ENCODE measurements around the gene NMNAT3.

Gene NMNAT3

DNA sequence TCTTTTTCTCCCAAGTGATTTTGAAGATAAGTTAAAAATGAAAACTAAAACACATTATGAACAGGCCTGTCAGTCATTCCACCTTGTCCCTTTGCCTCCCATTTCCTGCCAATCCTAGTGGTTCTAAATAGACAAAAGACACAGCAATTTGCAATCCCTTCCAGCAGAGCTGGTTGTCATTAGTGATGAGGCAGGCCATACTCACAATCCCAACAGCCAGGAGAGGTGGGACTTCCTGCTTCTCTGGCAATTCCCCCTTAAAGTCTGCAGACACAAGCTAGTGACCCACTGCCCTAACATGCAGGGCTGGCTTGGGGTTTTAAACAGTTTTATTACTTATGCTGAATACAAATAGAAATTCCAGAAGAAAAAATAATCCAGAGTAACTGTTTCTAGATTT is 99.9 kb downstream of the NMNAT3 start:
- DNase-seq, result peak in 2 of 3 experiments; percentile 30 to 74

DNA sequence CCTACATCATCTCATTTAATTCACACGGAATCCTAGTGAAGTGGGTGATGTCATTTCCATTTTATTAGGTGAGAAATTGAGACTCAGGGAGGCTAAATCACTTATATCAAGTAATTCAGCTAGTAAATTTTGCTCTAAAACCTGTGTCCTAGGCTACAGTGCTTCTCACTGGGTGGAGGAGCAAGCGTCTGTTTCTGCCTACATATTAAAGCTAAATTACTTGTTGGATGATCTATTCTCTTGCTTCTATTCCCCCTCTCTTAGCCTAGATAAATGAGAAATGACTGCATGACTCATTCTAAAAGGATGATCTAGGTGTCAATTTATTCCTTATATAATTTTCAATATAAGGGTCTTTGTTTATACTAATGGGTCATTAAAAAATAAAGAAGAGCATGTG is 100.4 kb downstream of the NMNAT3 start:
- peak in 1 of 3 experiments; percentile 45 for DNase-seq

DNA sequence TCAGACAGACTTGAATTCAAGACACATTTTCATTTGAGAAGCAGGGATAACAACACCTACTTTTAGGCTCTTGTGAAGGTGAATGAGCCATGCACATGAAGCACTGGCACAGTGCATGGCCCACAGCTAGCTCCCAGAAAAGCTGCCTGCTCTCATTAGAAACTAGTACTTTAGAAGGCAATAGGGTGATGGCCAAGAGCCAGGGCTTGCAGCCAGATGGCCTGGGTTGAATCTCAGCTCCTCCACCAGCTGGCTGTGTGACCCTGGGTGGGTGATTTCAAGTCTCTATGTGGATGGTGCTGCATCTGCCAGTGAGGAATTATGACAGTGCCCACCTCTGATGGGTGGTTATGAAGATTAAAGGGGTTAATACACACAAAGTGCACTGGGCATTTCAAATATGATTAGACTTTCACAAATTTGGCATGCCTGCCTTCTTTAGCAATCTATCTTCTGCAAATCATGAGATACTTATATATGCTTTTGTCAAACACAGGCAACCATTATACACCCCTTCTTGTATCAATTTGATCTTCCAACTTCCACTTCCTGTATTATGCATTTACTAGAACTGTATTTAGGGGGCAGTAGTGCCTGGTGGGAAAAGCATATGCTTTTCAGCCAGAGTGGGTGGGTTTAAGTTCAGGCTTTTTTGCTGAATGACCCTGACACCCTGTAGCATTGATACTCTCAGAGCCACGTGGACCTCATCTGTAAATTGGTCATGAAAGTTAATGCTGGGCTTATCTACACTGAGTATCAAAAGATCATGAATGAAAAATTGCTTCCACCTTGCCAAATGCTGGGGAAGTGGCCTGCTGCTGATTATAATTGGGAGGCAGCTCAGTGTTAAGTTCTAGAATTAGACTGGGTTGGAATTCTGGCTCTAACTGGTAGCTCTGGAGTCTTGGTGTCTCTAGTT is 103.5 kb downstream of the NMNAT3 start:
- no peak for DNase-seq

DNA sequence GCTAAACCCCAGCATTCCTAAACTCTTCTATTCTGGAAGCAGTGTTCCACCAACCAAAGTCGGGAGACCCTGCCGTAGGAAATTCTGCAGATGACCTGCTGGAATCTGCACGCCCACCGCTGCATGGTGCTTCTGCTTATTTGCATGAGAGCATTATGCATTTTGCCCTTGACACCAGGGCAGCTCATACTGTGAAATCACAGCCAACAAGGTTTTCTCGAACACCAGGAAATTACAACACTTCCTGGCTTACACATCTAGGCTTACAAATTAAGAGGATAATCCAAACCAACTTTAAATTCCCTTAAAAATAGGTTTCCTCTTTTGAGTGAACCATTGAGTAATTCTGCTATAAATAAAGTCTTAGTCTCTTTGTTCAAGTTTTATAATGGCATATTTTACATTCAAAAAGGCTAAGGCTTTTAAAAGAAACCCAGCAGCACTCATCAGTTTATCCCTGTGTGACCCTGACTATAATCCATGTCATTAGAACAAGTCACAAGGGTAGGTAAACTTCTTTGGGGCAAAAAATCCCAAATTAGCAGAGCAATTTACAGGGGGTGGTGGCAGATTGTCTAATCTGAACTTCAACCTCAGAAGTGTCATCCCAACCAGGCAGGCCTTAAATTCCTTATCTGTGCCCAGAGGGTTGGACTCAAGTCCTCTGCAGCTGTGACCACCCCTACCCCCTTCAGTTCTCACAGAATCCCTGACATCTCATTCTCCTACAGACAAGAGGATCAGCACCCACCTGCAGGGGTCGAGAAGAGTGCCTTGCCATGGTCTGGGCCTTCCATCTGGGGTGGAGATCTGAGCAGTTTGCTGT is 104.7 kb downstream of the NMNAT3 start:
- DNase-seq, result no peak

DNA sequence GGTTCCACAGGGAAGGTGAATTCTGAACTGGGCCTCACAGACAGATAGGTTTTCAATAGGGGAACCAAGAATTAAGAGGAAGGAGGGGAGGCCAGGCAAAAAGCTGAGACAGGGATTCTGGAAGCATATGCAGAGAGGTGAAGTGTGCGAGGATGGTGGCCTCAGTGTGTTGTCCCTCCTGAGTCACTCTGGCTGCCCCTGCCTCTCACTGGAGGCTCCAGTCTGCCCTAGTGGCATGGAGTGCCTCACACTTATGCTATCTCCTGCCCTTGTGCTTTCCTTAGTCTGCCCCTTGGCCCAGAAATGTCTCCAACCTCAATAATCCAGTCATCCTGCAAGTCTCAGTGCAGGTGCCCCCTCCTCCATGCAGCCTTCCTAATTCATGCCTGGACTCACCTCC is 106.1 kb downstream of the NMNAT3 start:
- DNase-seq, result no peak

DNA sequence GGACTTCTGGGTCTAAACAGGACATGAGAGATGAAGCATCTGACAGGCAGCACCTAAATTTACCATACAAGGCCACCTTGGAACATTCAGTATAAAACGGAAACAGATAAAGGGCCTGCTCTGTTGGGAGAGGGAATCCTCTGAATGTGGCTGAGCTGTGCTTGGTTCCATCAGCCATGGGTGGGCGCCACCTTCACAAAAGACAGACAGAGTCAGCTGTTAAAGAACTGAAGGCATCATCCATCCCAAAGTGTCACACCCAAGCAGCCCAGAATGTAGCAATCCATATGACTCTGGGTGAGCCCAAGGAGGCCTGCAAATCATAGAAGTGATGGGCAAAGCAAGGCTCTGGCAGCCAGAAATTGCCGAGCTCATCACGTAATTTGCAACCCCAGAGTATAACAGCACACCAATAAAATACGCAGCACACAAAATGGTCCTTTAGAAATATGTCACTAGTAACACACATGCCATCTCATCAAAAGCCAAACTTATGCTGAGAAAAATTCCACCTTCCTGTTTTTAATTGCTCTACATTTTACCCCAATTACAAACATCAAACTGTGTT is 113.4 kb downstream of the NMNAT3 start:
- DNase-seq, result peak; percentile 20 to 40 (median 21)

DNA sequence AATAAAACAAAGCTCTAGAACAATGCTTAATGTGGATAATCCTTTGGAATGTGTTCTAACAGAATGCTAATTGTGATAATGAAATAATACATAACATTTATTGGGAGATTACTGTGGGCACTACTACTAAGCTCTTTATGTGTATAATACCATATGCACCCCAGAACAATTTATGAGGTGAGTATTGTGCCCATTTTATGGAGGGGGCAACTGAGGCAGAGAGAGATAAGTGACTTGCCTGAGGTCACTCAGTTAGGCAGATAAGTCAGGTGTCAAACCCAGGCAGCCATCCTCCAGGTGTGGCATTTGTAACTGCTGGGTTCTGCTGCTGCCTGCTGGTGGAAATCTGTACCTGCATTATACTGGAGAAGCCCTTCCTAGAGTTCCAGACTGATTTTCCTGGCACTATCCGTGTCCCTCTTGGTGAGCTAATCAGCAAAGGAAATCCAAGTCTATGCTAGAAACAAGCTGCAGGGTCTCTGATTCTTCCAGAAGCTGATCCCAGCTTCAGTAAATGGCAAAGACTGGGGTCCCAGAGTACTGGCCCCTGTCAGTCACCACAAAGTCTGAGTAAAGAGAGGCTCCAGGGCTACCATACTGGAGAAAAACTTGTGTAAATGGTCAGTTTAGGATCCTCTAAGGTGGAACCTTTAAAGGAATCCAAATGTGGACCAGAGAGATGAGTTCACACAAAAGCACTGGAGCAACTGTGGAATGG is 115.7 kb downstream of the NMNAT3 start:
- DNase-seq, result peak; percentile 41 to 77 (median 43)

DNA sequence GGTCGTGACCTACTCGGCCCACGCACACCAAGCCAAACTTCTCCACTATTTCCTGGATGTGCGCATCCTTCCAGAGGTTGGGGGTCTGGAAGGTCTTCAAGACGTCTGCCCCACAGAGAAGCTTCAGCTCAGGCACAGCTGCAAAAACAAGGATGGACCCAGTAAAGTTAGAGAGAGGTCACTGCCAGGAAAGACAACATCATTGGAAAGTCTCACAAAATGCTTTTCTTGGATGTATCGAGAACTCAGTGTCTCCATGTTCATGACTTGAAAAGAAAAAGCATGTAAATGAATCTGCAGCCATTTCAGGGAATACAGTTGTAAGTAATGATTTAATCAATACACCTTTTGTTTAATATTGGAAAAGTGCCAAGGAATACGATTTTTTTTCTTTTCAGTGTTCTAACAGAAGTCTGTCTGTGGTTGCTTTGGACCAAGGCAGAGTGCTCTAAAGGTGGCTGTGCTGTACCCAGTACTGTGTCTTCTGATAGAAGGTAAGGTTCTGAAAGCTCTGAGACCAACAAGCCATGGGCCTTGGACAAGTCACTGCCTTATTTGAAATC is 116.4 kb downstream of the NMNAT3 start:
- peak in 1 of 3 experiments; percentile 65 for DNase-seq

DNA sequence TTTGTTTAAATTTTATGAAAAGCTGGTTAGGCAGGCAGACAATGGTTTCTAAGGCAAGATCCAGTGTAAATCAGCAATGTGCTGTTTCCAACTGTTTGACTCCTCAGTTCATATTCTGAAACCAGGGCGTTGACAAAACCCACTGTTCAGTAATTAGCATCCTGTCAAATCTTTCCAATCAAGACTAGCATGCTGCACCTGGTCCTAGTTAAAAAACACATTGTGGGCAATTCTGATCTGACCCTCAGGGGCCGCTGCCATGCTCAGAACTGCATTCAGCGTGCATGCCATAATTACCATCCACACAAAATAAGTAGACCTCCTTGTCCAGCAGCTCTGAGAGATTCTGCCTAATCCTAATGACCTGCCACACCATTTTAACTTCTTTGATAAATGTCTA is 117.4 kb downstream of the NMNAT3 start:
- DNase-seq, result peak in 2 of 3 experiments; percentile 85 to 97

DNA sequence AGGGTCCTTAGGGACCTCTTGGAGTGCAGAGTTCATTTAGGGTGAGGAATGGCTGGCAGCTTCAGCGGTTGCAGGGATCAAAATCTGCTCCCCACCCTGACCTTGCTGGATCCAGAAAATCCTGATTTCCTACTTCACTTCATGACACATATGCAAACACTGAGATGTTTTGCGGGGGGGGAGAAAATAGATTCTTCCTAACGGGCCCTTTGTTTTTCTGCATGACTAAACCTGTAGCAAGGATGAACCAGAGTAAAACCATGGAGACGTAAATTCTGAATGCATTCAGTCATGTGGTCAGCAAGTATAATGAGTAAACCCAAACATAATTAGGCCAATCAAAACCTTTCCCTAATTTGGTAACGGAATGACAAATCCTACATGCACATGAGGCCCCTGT is 118.2 kb downstream of the NMNAT3 start:
- DNase-seq, result peak; percentile 8 to 88 (median 68)

DNA sequence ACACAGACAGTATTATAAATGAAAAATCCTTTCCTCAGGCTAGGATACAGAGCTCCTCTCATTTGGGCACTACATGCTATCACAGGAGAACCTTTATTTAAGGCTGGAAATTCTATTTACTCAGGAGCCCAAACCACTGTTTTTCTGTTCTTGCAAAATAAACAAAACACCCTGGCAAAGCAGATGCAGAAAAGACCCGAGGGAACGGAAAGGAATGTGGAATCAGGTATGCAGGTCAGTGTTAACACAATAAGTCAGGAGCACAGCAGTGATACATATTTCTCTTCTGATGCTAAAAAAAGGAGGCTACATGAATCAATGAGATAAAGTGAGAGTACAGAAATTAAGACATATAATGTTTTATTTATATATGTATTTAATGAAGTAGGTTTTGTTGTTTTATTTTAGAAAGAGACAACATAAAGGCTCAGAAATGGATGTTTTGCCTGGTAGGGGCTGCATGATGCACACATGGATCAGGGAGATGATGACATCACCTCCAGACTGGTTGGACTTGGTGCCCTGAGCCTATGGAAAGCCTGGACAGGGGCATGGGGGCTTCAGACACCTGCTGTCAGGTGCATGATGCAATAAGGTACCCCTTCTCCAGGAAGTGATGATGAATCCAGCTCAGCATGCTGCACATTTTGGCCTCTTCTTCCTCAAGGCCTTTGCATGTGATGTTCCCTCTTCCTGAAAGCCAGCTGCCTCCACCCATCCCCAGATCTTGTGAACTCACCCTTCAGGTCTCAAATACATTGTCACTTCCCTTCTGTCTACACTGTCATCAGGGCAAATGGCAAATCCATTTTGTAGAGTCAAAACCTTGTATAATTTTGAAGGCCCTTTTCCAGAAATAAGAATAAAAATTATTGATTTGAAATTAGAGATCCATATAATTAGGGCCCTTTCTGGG is 119.2 kb downstream of the NMNAT3 start:
- peak in 1 of 3 experiments; percentile 51 for DNase-seq

DNA sequence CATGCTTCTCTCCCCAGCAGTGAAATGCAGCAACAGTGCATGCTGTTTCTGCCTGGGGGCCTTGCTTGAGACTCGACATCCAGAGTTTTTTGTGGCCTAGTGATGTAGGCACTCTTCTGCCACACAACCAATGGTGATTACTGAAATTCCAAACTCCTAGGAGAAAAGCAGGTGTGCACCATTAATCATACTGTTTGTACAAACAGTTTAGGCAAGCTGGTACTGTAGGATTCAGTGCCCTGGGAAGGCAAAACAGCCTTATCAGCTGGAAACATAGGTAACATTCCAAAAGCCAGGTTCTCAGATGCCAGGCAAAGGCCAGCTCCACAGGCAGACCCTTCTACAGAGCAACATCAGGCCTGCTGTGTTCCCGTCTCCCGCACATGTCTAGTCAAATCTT is 120.7 kb downstream of the NMNAT3 start:
- peak in 1 of 3 experiments; percentile 61 for DNase-seq

DNA sequence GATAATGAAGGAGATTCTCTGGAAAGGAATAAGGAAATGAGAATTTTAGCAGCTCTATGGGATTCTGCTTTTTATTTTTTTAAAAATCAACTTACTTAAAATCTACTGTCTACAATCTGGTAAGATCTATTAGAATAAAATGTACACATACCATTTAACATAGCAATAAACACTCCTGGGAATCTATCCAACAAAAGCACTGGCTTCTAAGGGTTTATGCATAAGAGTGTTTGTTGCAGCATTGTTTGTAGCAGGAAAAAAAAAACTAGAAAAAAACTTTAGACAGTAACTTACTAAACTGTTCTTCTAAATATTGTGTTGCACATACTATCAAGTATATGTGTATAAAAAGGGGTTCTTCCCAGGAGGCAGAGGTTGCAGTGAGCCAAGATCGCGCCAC is 122.5 kb downstream of the NMNAT3 start:
- no peak for DNase-seq

DNA sequence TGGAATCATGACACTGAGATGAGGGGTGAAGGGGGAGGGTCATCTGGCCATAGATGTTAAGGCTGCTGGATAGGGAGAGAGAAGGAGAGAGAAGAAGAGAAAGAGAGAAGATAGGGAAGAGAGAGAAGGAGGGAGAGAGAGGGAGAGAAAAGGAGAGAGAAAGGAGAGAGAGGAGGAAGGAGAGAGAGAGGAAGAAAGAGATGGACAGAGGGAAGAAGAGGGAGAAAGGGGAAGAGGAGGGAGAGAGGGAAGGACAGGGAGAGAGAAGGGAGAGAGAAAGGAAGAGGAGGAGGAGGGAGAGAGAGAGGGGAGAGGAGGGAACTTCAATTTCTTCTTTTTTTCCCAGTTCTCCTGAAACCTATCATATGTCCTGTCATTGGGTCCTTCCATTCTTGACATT is 123.1 kb downstream of the NMNAT3 start:
- no peak for DNase-seq

DNA sequence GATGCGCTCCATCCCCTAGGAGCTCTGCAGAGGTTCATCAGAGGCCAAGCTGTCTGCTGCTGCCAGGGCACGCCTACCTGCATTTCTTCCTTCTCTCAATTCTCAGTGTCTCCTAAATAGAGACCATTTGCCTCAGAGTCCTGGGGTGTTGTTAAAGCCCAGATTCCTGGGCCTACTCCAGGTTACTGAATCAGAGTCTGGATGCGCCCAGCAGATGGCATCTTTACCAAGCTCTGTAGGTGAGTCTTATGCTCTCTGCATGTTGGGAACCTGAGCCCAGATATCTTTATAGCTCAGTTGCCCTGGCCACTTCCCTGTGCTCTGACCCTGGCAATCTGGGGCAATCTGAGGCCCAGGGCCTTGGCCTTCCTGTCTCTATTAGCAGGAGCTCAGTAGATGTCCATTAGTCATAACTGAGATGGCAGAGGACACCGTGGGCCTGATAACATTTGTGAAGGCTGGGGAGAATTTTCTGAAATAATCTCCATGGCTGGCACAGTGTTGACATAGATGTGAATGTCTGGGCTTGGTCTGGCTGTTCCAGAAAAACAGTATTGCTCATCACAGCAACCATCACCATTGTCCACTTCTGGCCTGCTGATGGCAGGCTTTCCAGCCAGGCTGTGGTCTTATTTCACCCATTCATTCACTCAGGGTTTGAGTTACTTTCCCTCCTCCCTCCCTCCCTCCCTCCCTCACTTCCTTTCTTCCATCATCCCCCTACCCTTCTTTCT is 125.0 kb downstream of the NMNAT3 start:
- DNase-seq, result peak in 1 of 3 experiments; percentile 19

DNA sequence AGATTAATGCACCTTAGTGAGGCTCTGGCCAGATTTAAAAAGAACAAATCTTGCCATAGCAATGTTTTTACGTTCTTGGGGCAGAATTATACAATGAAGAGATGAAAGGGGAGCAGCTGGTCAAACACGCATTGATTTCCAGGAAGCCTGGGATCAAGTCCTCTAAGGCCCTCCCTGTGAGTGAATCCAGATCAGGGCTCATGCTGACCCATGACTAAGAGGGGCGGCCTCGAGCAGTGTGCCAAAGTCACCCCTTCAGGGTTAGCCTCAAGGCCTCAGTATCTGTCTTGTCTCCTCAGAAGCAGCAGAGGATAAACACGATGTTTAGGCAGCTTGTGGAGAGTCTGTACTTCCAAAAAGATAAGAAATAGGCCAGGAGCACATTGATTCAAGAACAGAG is 129.0 kb downstream of the NMNAT3 start:
- DNase-seq, result no peak

DNA sequence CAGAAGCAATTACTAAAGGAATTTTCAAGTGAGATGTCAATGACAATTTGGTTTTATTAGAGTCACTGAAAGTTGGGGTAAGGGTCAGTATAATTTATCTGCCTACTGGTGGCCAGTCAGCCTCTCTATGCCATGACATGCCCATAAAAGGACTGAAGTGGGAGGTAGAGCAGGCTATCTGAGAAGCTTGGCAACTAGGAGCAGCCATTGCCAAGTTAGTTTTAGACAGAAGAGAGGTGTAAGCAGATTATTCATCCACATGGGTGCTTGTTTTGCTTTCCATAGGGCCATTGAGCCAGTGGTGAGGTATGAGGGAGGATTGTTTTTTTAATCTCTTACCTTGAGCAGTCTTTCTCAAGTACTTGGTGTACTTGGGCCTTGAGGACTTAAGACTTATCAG is 130.1 kb downstream of the NMNAT3 start:
- no peak for DNase-seq

DNA sequence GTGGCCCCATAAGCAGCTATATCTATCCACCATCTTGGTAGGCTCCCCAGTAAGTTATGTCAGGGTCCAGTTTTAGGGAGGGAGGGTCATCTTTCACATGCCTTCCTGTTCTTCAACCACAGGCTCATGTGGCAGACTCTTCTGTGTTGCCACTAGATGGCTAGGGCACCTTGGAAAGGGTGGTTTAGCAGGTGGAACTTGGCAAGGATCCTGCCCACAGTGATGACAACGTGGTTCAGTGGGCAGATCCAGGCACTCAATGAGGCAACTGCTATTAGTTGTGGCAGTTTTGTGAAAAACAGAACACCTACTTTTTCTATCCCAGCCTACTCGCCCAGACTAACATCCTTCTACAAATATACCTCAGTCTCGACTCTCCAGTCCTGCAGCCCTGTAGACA is 131.0 kb downstream of the NMNAT3 start:
- DNase-seq, result no peak

DNA sequence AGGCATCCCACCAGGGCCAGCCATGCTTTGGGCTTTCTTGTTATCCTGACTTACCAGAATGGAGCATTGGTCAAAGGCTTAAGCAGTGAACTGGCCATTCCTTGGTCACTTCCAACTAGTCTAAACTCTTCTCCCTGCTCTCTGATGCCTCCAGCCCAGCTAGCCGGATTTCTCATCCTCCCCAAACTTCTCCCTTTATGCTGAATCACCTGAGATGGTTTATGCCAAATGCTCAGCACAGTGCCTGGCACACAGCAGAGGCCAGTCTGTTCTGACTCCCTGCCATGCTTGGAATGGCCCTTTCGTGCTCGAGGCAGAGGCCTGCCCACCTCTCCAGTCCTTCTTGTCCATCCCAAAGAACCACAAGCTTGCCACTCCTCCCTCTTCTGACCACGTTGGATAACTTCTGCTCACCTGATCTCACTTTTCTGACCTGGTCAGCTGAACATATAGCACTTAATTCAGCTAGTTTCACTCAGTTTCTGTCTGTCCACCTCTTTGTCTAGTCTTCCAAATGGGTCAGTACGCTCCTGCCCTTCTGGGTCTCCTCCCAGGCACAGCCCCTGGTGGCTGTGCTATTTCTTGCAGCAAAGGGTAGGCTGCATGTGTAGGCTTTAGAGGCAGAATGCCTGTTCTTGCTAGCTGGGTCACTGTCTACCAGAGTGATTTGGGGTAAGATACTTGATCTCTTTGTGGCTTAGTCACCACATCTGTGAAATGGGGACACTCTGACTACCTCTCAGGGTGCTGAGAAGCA is 136.1 kb downstream of the NMNAT3 start:
- DNase-seq, result peak in 1 of 3 experiments; percentile 34

All from NCI-H1417 (cell line).